Neural progenitor cell (in vitro differentiated cells): Measurements from ENCODE around the gene PRKCI. TPM values are rescaled to one million over a fixed set of nuclear protein-coding genes. Genes with fewer than 3 reads are reported as not detected.

ENCODE experiments used
- DNase-seq: peaks from one replicate; pipeline ENCODE4 v3.0.0-alpha.2; 2016; ENCODE audit warnings: low spot score
- H2AFZ ChIP-seq: fragments of 200-600 bp; sonication (generic); replicated peaks from 2 replicates; pipeline ENCODE4 v1.6.1; 2016; ENCODE audit warnings: antibody characterized with exemption
- H3F3A ChIP-seq: fragments of 200-600 bp; sonication (generic); 2 replicates; pipeline ENCODE4 v1.6.1; 2016; ENCODE audit warnings: antibody characterized with exemption, low read depth
- H3K27ac ChIP-seq: fragments of 200-600 bp; sonication (generic); 2 replicates; pipeline ENCODE4 v1.5.1; 2016; ENCODE audit warnings: mild to moderate bottlenecking
- H3K27me3 ChIP-seq: fragments of 200-600 bp; sonication (generic); 2 replicates; pipeline ENCODE4 v1.6.1; 2016; ENCODE audit warnings: mild to moderate bottlenecking, moderate library complexity
- H3K36me3 ChIP-seq: fragments of 200-600 bp; sonication (generic); 2 replicates; pipeline ENCODE4 v1.5.1; 2016
- H3K4me1 ChIP-seq: fragments of 200-600 bp; sonication (generic); 2 replicates; pipeline ENCODE4 v1.6.1; 2016; ENCODE audit warnings: mixed run types
- H3K4me2 ChIP-seq: fragments of 200-600 bp; sonication (generic); 2 replicates; pipeline ENCODE4 v1.6.1; 2016
- H3K4me3 ChIP-seq: fragments of 200-600 bp; sonication (generic); 2 replicates; pipeline ENCODE4 v1.5.1; 2016
- H3K79me2 ChIP-seq: fragments of 200-600 bp; sonication (generic); 2 replicates; pipeline ENCODE4 v1.6.1; 2016; ENCODE audit warnings: low read depth
- H3K9ac ChIP-seq: fragments of 200-600 bp; sonication (generic); 2 replicates; pipeline ENCODE4 v1.6.1; 2016
- H3K9me3 ChIP-seq: fragments of 200-600 bp; sonication (generic); 2 replicates; pipeline ENCODE4 v1.5.1; 2016; ENCODE audit warnings: low read depth
- H4K20me1 ChIP-seq: fragments of 200-600 bp; sonication (generic); 2 replicates; pipeline ENCODE4 v1.6.1; 2016; ENCODE audit warnings: low read depth
- H3K27ac Mint-ChIP-seq: 3 replicates; pipeline ENCODE4 v1.8.0; 2021; ENCODE audit warnings: mixed read lengths
- H3K27me3 Mint-ChIP-seq: 2 replicates; pipeline ENCODE4 v1.8.0; 2022; ENCODE audit warnings: low read depth, mild to moderate bottlenecking, inconsistent platforms, moderate library complexity, mixed read lengths; ENCODE audit not compliant: insufficient read depth
- H3K36me3 Mint-ChIP-seq: 3 replicates; pipeline ENCODE4 v1.8.0; 2021; ENCODE audit warnings: mixed read lengths
- H3K4me1 Mint-ChIP-seq: 3 replicates; pipeline ENCODE4 v1.8.0; 2021; ENCODE audit warnings: mixed read lengths
- H3K4me3 Mint-ChIP-seq: 3 replicates; pipeline ENCODE4 v1.8.0; 2021; ENCODE audit warnings: mild to moderate bottlenecking, moderate library complexity, mixed read lengths
- H3K9me3 Mint-ChIP-seq: 3 replicates; pipeline ENCODE4 v1.8.0; 2020; ENCODE audit warnings: mixed read lengths
- EZH2 ChIP-seq: fragments of 200-600 bp; sonication (generic); IDR thresholded peaks from 2 replicates; pipeline ENCODE4 v1.6.1; 2017; ENCODE audit warnings: antibody characterized with exemption, mild to moderate bottlenecking, moderate library complexity
- EZH2phosphoT487 ChIP-seq: fragments of 200-600 bp; sonication (generic); IDR thresholded peaks from 2 replicates; pipeline ENCODE4 v1.6.1; 2017; ENCODE audit warnings: antibody characterized with exemption
- total RNA-seq: library from RNA; depleted of rRNA; stranded (reverse); fragments of >200 nt; gene quantifications from 2 replicates; pipeline ENCODE4 v1.2.3, GENCODE V29; 2015; ENCODE audit warnings: low replicate concordance
- TF ChIP-seq, protein P1 (sequence below): fragments of 200-600 bp; sonication (generic); IDR thresholded peaks from 2 replicates; pipeline ENCODE4 v1.5.1; 2017; ENCODE audit warnings: antibody characterized with exemption, mild to moderate bottlenecking

Gene PRKCI
- total RNA-seq, 1 donor from 2014 or later = 87.8 TPM

DNA sequence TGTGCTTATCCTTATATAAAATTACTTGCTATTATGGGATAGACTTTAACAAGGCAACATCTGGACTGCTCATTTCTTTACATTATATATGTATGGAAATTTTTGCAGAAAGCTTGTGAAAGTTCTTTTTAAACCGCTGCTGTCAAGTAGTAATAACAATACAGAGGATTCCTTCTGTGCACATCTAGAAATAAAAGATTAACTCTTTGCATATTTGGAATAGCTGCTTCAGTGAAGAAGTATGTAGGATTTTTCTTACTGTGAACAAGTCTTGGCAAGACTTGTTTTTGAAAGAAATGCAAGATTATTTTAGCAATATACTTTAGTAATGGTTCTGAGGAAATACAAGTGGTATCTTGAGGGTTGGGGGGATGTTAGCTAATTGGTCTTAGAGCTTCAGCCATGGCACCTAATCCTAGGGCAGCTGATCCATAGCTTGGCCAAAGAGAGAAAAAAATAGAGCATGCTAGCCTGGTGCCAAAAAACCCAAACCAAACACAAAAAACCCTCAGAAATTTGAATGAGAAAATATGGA is 4.3 kb downstream of the PRKCI start:
- Histone ChIP-seq H4K20me1 (peaks cover 26% of the 10 kb centered on the region), H3K27ac (no peak overlapping the region), H3K36me3 (no peaks in the 10 kb centered on the region), H3K27me3 (no peaks in the 10 kb centered on the region), H3K9ac (no peak overlapping the region), H3K9me3 (no peaks in the 10 kb centered on the region), H3F3A (no peaks in the 10 kb centered on the region), H3K79me2 (peaks cover 88% of the 10 kb centered on the region), H2AFZ (no peak overlapping the region), H3K4me2 (no peak overlapping the region), H3K4me3 (no peak overlapping the region), H3K4me1 (peaks cover 15% of the 10 kb centered on the region)
- H3K36me3 Mint-ChIP-seq = peaks cover 3% of the 10 kb centered on the region
- H3K4me3 Mint-ChIP-seq = no peak overlapping the region
- TF ChIP-seq, protein P1, sequence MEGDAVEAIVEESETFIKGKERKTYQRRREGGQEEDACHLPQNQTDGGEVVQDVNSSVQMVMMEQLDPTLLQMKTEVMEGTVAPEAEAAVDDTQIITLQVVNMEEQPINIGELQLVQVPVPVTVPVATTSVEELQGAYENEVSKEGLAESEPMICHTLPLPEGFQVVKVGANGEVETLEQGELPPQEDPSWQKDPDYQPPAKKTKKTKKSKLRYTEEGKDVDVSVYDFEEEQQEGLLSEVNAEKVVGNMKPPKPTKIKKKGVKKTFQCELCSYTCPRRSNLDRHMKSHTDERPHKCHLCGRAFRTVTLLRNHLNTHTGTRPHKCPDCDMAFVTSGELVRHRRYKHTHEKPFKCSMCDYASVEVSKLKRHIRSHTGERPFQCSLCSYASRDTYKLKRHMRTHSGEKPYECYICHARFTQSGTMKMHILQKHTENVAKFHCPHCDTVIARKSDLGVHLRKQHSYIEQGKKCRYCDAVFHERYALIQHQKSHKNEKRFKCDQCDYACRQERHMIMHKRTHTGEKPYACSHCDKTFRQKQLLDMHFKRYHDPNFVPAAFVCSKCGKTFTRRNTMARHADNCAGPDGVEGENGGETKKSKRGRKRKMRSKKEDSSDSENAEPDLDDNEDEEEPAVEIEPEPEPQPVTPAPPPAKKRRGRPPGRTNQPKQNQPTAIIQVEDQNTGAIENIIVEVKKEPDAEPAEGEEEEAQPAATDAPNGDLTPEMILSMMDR = no peak
- TF ChIP-seq EZH2 (no peak), EZH2phosphoT487 (no peak)
- DNase-seq = no peak
- H3K9me3 Mint-ChIP-seq = no peaks in the 10 kb centered on the region
- no peak overlapping the region for H3K27ac Mint-ChIP-seq
- H3K27me3 Mint-ChIP-seq = no peaks in the 10 kb centered on the region
- peaks cover 24% of the 10 kb centered on the region for H3K4me1 Mint-ChIP-seq

DNA sequence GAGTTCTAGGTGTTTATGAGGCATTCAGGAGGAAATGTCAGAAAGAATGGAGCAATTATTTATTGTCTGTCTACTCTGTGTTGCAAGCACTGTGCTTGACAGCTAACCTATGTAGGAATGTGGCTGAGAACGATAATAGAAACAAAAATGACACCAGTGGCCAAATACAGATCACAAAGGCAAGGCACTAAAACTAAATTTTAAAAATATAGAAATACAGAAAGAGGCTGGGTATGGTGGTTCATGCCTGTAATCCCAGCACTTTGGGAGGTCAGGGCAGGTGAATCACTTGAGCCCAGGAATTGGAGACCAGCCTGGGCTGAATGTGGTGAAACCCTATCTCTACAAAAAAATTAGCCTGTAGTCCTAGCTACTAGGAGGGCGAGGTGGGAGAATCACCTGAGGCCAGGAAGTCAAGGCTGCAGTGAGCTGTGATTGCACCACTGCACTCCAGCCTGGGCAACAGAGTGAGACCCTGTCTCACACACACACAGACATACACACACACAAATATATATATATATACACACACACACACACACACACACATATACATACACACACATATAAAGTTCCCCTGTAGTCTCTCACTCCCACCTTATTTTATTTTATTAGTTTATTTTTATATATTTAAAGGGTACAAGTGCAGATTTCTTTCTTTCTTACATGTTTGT is 6.0 kb downstream of the PRKCI start:
- Histone ChIP-seq H3K79me2 (peaks cover 100% of the 10 kb centered on the region), H3K36me3 (no peaks in the 10 kb centered on the region), H3K9me3 (no peaks in the 10 kb centered on the region), H3K4me3 (no peak overlapping the region), H3F3A (no peaks in the 10 kb centered on the region), H3K4me2 (no peak overlapping the region), H3K27me3 (no peaks in the 10 kb centered on the region), H3K9ac (no peak overlapping the region), H3K4me1 (peaks cover 15% of the 10 kb centered on the region), H2AFZ (no peak overlapping the region), H4K20me1 (peaks cover 29% of the 10 kb centered on the region), H3K27ac (no peak overlapping the region)
- H3K27me3 Mint-ChIP-seq = no peaks in the 10 kb centered on the region
- no peak overlapping the region for H3K27ac Mint-ChIP-seq
- no peak for TF ChIP-seq EZH2phosphoT487
- TF ChIP-seq, protein P1 = no peak
- TF ChIP-seq EZH2 = no peak
- peaks cover 5% of the 10 kb centered on the region for H3K36me3 Mint-ChIP-seq
- no peak for DNase-seq
- peaks cover 19% of the 10 kb centered on the region for H3K4me1 Mint-ChIP-seq
- H3K4me3 Mint-ChIP-seq = no peak overlapping the region
- no peaks in the 10 kb centered on the region for H3K9me3 Mint-ChIP-seq

DNA sequence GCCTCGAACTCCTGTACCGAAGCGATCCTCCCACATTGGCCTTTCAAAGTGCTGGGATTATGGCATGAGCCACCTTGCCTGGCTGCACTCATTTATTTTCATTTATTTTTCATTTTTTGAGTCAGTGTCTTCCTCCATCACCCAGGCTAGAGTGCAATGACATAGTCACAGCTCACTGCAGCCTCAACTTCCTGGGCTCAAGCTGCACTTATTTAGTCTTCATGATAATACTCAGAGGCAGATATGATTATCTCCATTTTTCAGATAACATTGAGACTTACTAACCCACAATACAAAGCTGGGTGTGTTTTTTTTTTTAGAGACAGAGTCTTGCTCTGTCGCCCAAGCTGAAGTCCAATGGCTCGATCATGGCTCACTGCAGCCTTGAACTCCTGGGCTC is 10.0 kb downstream of the PRKCI start:
- H3K9me3 Mint-ChIP-seq = no peaks in the 10 kb centered on the region
- Histone ChIP-seq H3K27me3 (no peaks in the 10 kb centered on the region), H3K36me3 (no peaks in the 10 kb centered on the region), H3F3A (no peaks in the 10 kb centered on the region), H3K27ac (no peak overlapping the region), H3K4me3 (no peak overlapping the region), H3K9me3 (no peaks in the 10 kb centered on the region), H3K4me2 (no peak overlapping the region), H3K4me1 (no peaks in the 10 kb centered on the region), H3K9ac (no peak overlapping the region), H3K79me2 (peaks cover 81% of the 10 kb centered on the region), H4K20me1 (peaks cover 18% of the 10 kb centered on the region), H2AFZ (no peak overlapping the region)
- TF ChIP-seq, protein P1 = no peak
- no peak for TF ChIP-seq EZH2phosphoT487
- no peak for TF ChIP-seq EZH2
- DNase-seq = no peak
- H3K27me3 Mint-ChIP-seq = no peaks in the 10 kb centered on the region
- H3K4me3 Mint-ChIP-seq = no peak overlapping the region
- H3K27ac Mint-ChIP-seq = no peak overlapping the region
- peaks cover 12% of the 10 kb centered on the region for H3K36me3 Mint-ChIP-seq
- H3K4me1 Mint-ChIP-seq = no peaks in the 10 kb centered on the region
